ENCODE results near the gene NTRK1. TPM values are rescaled to one million over a fixed set of nuclear protein-coding genes. Genes with fewer than 3 reads are reported as not detected.
A peak's percentile ranks its signal among the peaks of the same experiment; 100 is the strongest.

Gene NTRK1
- total RNA-seq, 1 donor from 2014 or later = not detected

- H3K9me3 Mint-ChIP-seq (ENCODE audit: low read depth) = no peaks in the 10 kb centered on the region
- H3K4me3 Mint-ChIP-seq (ENCODE audit: unreplicated experiment) = peak overlapping the region; percentile 50
- no peak overlapping the region for H3K27ac Mint-ChIP-seq (ENCODE audit: unreplicated experiment)
- H3K36me3 Mint-ChIP-seq (ENCODE audit: low read depth) = no peaks in the 10 kb centered on the region
- TF ChIP-seq CTCF (IDR thresholded peaks at IDR 0.05) = peak; percentile 89
- peaks cover 26% of the 10 kb centered on the region for H3K4me1 Mint-ChIP-seq (ENCODE audit: low read depth)
- no peak for DNase-seq (ENCODE audit: low spot score)
- H3K27me3 Mint-ChIP-seq (ENCODE audit: low read depth) = peaks cover 61% of the 10 kb centered on the region
These were observed 66.8 kb downstream of the NTRK1 start for GRCh38 chr1:156927215-156928042.

GRCh38 chr1:156928043-156928602, 67.5 kb downstream of the NTRK1 start:
- no peak overlapping the region for H3K27ac Mint-ChIP-seq (ENCODE audit: unreplicated experiment)
- H3K4me1 Mint-ChIP-seq (ENCODE audit: low read depth) = peaks cover 24% of the 10 kb centered on the region

GRCh38 chr1:156929596-156930238, 69.1 kb downstream of the NTRK1 start:
- peak; percentile 61 for DNase-seq (ENCODE audit: low spot score)
- peaks cover 17% of the 10 kb centered on the region for H3K4me1 Mint-ChIP-seq (ENCODE audit: low read depth)
- no peaks in the 10 kb centered on the region for H3K9me3 Mint-ChIP-seq (ENCODE audit: low read depth)
- no peak for TF ChIP-seq CTCF (IDR thresholded peaks at IDR 0.05)
- H3K27me3 Mint-ChIP-seq (ENCODE audit: low read depth) = peaks cover 47% of the 10 kb centered on the region
- H3K36me3 Mint-ChIP-seq (ENCODE audit: low read depth) = peaks cover 5% of the 10 kb centered on the region
- no peak overlapping the region for H3K27ac Mint-ChIP-seq (ENCODE audit: unreplicated experiment)
- no peak overlapping the region for H3K4me3 Mint-ChIP-seq (ENCODE audit: unreplicated experiment)

More at GRCh38 chr1:156928043-156928602, 67.5 kb downstream of the NTRK1 start:
- H3K36me3 Mint-ChIP-seq (ENCODE audit: low read depth) = no peaks in the 10 kb centered on the region
- DNase-seq (ENCODE audit: low spot score) = no peak
- peak; percentile 5 for TF ChIP-seq CTCF (IDR thresholded peaks at IDR 0.05)
- peaks cover 55% of the 10 kb centered on the region for H3K27me3 Mint-ChIP-seq (ENCODE audit: low read depth)
- no peaks in the 10 kb centered on the region for H3K9me3 Mint-ChIP-seq (ENCODE audit: low read depth)
- peak overlapping the region; percentile 50 for H3K4me3 Mint-ChIP-seq (ENCODE audit: unreplicated experiment)

GRCh38 chr1:156930483-156930882, 69.8 kb downstream of the NTRK1 start:
- Mint-ChIP-seq H3K36me3 (ENCODE audit: low read depth) (peaks cover 5% of the 10 kb centered on the region), H3K9me3 (ENCODE audit: low read depth) (no peaks in the 10 kb centered on the region), H3K27me3 (ENCODE audit: low read depth) (peaks cover 41% of the 10 kb centered on the region), H3K4me3 (ENCODE audit: unreplicated experiment) (no peak overlapping the region), H3K27ac (ENCODE audit: unreplicated experiment) (no peak overlapping the region), H3K4me1 (ENCODE audit: low read depth) (peaks cover 17% of the 10 kb centered on the region)
- TF ChIP-seq CTCF (IDR thresholded peaks at IDR 0.05) = no peak
- peak; percentile 39 for DNase-seq (ENCODE audit: low spot score)

Other genes starting within 250 kb of the NTRK1 start
- gene HAPLN2, start 241.4 kb upstream of the NTRK1 start, total RNA-seq = 0.36 TPM in 1 of 3 replicates, not detected in the others
- gene BCAN, start 218.7 kb upstream of the NTRK1 start, total RNA-seq = 1.3 TPM in 1 of 3 replicates, not detected in the others
- gene NES, start 183.5 kb upstream of the NTRK1 start, total RNA-seq = 6.0 to 11.6 TPM (median 6.9 TPM) in 3 replicates
- gene CRABP2, start 155.3 kb upstream of the NTRK1 start, total RNA-seq = 88.7 to 193 TPM (median 93.5 TPM) in 3 replicates
- 11.4 to 17.1 TPM (median 14.1 TPM) in 3 replicates for gene METTL25B, start 132.4 kb upstream of the NTRK1 start, total RNA-seq
- gene ISG20L2, start 132.1 kb upstream of the NTRK1 start, total RNA-seq = 22.3 to 45.7 TPM (median 23.7 TPM) in 3 replicates
- gene MRPL24, start 119.8 kb upstream of the NTRK1 start, total RNA-seq = 38.6 to 58.3 TPM (median 40.3 TPM) in 3 replicates
- 136 to 143 TPM (median 140 TPM) in 3 replicates for gene HDGF, start 109.2 kb upstream of the NTRK1 start, total RNA-seq
- gene PRCC, start 93.3 kb upstream of the NTRK1 start, total RNA-seq = 57.0 to 61.7 TPM (median 60.9 TPM) in 3 replicates
- not detected in 3 replicates for gene SH2D2A, start 44.0 kb upstream of the NTRK1 start, total RNA-seq
- not detected in 3 replicates for gene INSRR, start 1.7 kb upstream of the NTRK1 start, total RNA-seq
- 1.4 to 13.7 TPM (median 9.9 TPM) in 3 replicates for gene PEAR1, start 32.9 kb downstream of the NTRK1 start, total RNA-seq
- not detected in 3 replicates for gene LRRC71, start 59.8 kb downstream of the NTRK1 start, total RNA-seq
- gene ARHGEF11, start 184.9 kb downstream of the NTRK1 start, total RNA-seq = 34.4 to 37.5 TPM (median 34.8 TPM) in 3 replicates
- gene ETV3L, start 238.9 kb downstream of the NTRK1 start, total RNA-seq = not detected in 3 replicates

All from chondrocyte (in vitro differentiated cells).